Osteocyte (in vitro differentiated cells): ENCODE data around the gene NPAS2. TPM values are rescaled to one million over a fixed set of nuclear protein-coding genes. Genes with fewer than 3 reads are reported as not detected.

ENCODE experiments used
- DNase-seq: peaks from one replicate; pipeline ENCODE4 v3.0.0; 2021; ENCODE audit warnings: mixed read lengths; ENCODE audit not compliant: unreplicated experiment; ENCODE audit errors: extremely low spot score
- H3K27ac Mint-ChIP-seq: one replicate; pipeline ENCODE4 v1.8.0; 2021; ENCODE audit warnings: mild to moderate bottlenecking, mixed read lengths; ENCODE audit not compliant: unreplicated experiment
- H3K27me3 Mint-ChIP-seq: one replicate; pipeline ENCODE4 v1.8.0; 2021; ENCODE audit warnings: mixed read lengths; ENCODE audit not compliant: unreplicated experiment
- H3K36me3 Mint-ChIP-seq: one replicate; pipeline ENCODE4 v1.8.0; 2021; ENCODE audit warnings: mixed read lengths; ENCODE audit not compliant: unreplicated experiment
- H3K4me1 Mint-ChIP-seq: one replicate; pipeline ENCODE4 v1.8.0; 2021; ENCODE audit warnings: mixed read lengths; ENCODE audit not compliant: unreplicated experiment
- H3K4me3 Mint-ChIP-seq: one replicate; pipeline ENCODE4 v1.8.0; 2021; ENCODE audit warnings: mild to moderate bottlenecking, moderate library complexity, mixed read lengths; ENCODE audit not compliant: unreplicated experiment
- H3K9me3 Mint-ChIP-seq: one replicate; pipeline ENCODE4 v1.8.0; 2021; ENCODE audit warnings: mixed read lengths; ENCODE audit not compliant: unreplicated experiment
- total RNA-seq: library from RNA; stranded (reverse); gene quantifications from 2 replicates; pipeline ENCODE4 v1.2.1, GENCODE V29; 2021
- TF ChIP-seq, protein P1 (sequence below): fragments of 200-600 bp; sonication (generic); IDR thresholded peaks from 2 replicates; pipeline ENCODE4 v1.5.0; 2021; ENCODE audit warnings: antibody characterized with exemption, mild to moderate bottlenecking, moderate library complexity

NPAS2 gene
- total RNA-seq, 1 donor from 2014 or later: 16.6 TPM

- Mint-ChIP-seq H3K36me3 (peaks cover 36% of the 10 kb centered on the region), H3K4me3 (no peak overlapping the region), H3K27ac (no peak overlapping the region), H3K4me1 (peaks cover 3% of the 10 kb centered on the region), H3K9me3 (no peaks in the 10 kb centered on the region), H3K27me3 (no peaks in the 10 kb centered on the region)
- TF ChIP-seq, protein P1, sequence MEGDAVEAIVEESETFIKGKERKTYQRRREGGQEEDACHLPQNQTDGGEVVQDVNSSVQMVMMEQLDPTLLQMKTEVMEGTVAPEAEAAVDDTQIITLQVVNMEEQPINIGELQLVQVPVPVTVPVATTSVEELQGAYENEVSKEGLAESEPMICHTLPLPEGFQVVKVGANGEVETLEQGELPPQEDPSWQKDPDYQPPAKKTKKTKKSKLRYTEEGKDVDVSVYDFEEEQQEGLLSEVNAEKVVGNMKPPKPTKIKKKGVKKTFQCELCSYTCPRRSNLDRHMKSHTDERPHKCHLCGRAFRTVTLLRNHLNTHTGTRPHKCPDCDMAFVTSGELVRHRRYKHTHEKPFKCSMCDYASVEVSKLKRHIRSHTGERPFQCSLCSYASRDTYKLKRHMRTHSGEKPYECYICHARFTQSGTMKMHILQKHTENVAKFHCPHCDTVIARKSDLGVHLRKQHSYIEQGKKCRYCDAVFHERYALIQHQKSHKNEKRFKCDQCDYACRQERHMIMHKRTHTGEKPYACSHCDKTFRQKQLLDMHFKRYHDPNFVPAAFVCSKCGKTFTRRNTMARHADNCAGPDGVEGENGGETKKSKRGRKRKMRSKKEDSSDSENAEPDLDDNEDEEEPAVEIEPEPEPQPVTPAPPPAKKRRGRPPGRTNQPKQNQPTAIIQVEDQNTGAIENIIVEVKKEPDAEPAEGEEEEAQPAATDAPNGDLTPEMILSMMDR: no peak
- DNase-seq: no peak
These were observed 126.1 kb downstream of the NPAS2 start for GRCh38 chr2:100945930-100946607.

DNA sequence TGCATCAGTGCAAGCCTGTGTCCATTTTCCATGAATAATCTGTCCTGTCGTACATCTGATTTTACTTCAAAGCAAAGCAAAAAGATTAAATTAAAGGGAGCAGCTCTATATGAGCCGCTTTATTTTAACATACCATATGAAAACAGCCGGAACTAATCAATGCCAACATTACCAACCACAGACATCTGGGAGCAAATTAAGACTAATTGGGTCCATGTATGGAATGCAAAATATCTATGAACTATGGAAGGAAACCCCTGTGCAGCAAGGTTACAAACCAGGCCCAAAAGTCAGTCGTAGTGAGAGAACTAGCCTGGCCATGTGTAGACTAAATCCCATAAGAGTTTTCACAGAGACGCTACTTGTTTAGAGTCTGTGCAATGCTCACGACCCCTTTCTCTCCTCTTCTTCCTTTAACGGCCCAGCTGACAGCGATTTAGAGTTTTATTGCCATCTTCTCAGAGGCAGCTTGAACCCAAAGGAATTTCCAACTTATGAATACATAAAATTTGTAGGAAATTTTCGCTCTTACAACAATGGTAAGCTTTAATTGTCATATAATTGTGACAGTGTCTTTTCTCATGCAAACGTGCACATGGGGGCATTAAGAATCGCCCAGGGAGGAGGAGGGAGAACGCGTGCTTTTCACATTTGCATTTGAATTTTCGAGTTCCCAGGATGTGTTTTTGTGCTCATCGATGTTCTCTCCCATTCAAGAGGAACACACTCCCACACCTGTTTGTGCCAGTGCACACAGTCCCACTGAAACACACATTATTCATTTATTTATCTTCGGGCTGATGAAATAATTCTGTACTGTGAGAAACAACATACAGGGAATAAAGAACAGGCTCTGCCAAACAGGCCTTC, 129.2 kb downstream of the NPAS2 start:
- Mint-ChIP-seq H3K27me3 (no peaks in the 10 kb centered on the region), H3K36me3 (peaks cover 27% of the 10 kb centered on the region), H3K9me3 (no peaks in the 10 kb centered on the region), H3K4me3 (no peak overlapping the region), H3K27ac (no peak overlapping the region), H3K4me1 (no peaks in the 10 kb centered on the region)
- DNase-seq: no peak
- TF ChIP-seq, protein P1: no peak

DNA sequence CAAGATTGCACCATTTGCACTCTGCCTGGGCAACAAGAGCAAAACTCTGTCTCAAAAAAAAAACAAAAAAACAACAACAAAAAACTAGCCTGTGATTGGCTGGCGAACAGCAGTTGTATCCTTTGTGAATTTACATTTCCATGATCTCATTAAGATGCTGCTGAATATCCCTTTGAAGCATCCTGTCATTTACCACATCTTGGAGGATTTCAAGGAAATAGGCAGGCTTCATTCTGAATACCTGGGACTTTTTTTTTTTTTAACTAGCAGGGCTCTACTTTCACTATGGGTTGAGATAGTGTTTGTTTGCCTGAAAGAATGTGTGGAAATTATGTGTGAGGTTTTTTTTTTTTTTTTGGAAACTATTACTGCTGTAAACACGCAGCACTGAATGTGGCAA, 132.6 kb downstream of the NPAS2 start:
- Mint-ChIP-seq H3K9me3 (no peaks in the 10 kb centered on the region), H3K27me3 (no peaks in the 10 kb centered on the region), H3K27ac (no peak overlapping the region), H3K4me1 (no peaks in the 10 kb centered on the region), H3K4me3 (no peak overlapping the region), H3K36me3 (peaks cover 15% of the 10 kb centered on the region)
- no peak for DNase-seq
- TF ChIP-seq, protein P1: no peak

DNA sequence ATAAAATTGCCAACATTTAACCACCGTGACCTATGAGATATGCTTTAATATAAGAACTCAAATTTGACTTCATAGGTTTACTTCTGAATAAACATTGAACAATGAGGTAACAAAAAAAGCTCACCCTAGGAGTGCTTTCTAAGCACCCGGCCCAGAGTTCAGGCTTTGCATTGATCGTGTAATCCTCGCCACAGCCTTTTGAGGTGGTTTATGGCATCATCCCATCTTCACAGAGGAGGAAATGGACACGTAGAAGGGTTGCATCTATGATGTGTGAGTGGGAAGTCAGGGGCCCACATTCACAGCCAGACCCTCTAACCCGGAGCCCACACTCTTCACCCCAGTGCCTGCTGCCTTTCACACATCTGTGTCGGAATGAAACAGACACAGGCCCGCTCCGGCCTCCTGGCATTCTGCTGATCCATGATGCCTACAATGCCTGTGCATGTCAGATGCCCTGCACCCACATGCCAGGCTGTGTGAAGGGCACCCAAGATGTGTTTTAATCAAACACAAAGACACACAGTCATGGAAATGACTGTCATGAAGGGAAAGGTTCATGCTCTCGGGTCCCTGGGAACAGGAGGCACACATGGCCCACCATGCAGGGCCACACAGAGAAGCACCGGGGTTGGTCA, 133.6 kb downstream of the NPAS2 start:
- Mint-ChIP-seq H3K4me1 (no peaks in the 10 kb centered on the region), H3K27me3 (no peaks in the 10 kb centered on the region), H3K36me3 (peaks cover 15% of the 10 kb centered on the region), H3K4me3 (no peak overlapping the region), H3K27ac (no peak overlapping the region), H3K9me3 (no peaks in the 10 kb centered on the region)
- TF ChIP-seq, protein P1: no peak
- no peak for DNase-seq

DNA sequence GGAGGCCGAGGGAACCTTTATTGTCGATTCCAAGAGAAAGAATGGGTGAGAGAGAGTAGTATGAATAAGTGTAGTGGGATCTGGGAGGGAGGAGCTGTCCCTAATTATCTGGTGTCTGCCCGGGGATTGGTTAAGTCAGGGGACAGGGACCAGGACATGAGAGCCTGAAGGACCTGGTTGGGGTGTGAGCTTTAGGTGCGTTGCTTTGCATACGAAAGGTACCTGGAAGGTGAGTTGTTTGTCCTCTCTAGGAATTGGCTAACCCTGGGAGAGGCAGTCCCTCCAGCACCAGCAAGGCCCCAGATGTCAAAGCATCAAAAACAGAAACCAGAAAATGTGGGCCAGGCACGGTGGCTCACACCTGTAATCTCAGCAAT, 134.1 kb downstream of the NPAS2 start:
- Mint-ChIP-seq H3K36me3 (peaks cover 12% of the 10 kb centered on the region), H3K27ac (no peak overlapping the region), H3K4me3 (no peak overlapping the region), H3K27me3 (no peaks in the 10 kb centered on the region), H3K9me3 (no peaks in the 10 kb centered on the region), H3K4me1 (no peaks in the 10 kb centered on the region)
- no peak for DNase-seq
- TF ChIP-seq, protein P1: no peak
